Peyer's patch (tissue), 4 donors: Measurements from ENCODE around the gene SORCS3.

Source experiments
- CTCF ChIP-seq, 6 experiments: fragments of 450-650 bp in 4 of 6; fragments of 200-600 bp in 2 of 6; sonication (generic) in 1 of 6; IDR thresholded peaks; one replicate each; pipeline ENCODE4 v1.5.1; 2017 to 2019; ENCODE audit warnings: antibody characterized with exemption in 6 of 6, mild to moderate bottlenecking in 3 of 6, moderate library complexity in 1 of 6
- POLR2A ChIP-seq, 2 donors: fragments of 450-650 bp; IDR thresholded peaks; one replicate each; pipeline ENCODE4 v1.5.1; 2017; ENCODE audit warnings: antibody characterized with exemption in 2 of 2, mild to moderate bottlenecking in 2 of 2, moderate library complexity in 2 of 2

GRCh38 chr10:105288613-105289012, 647.5 kb downstream of the SORCS3 start:
- TF ChIP-seq CTCF (IDR thresholded peaks at IDR 0.05): no peak
- TF ChIP-seq POLR2A (IDR thresholded peaks at IDR 0.05): no peak
